MM.1S (cell line): Measurements from ENCODE around the gene JDP2.

Experiments used
- DNase-seq: peaks from one replicate; pipeline ENCODE4 v3.0.0-alpha.2; 2015
- H2AFZ ChIP-seq: fragments of 300-600 bp; sonication (generic); 2 replicates; pipeline ENCODE4 v1.6.0; 2016; ENCODE audit warnings: antibody characterized with exemption, low read length
- H3F3A ChIP-seq: fragments of 300-600 bp; sonication (generic); 2 replicates; pipeline ENCODE4 v1.6.1; 2016; ENCODE audit warnings: mild to moderate bottlenecking, antibody characterized with exemption, low read length, moderate library complexity, mixed read lengths; ENCODE audit not compliant: insufficient read depth
- H3K27ac ChIP-seq: fragments of 300-600 bp; sonication (generic); 2 replicates; pipeline ENCODE4 v1.5.1; 2016; ENCODE audit warnings: mild to moderate bottlenecking, low read length
- H3K27me3 ChIP-seq: fragments of 300-600 bp; sonication (generic); replicated peaks from 2 replicates; pipeline ENCODE4 v1.6.0; 2016; ENCODE audit warnings: low read length; ENCODE audit not compliant: insufficient read depth
- H3K36me3 ChIP-seq: fragments of 300-600 bp; sonication (generic); replicated peaks from 2 replicates; pipeline ENCODE4 v1.6.1; 2016; ENCODE audit warnings: mild to moderate bottlenecking, low read length, mixed read lengths; ENCODE audit not compliant: insufficient read depth
- H3K4me1 ChIP-seq: fragments of 300-600 bp; sonication (generic); 2 replicates; pipeline ENCODE4 v1.6.1; 2016; ENCODE audit warnings: low read length, mixed read lengths
- H3K4me2 ChIP-seq: fragments of 300-600 bp; sonication (generic); 2 replicates; pipeline ENCODE4 v1.6.0; 2016; ENCODE audit warnings: low read depth, low read length
- H3K4me3 ChIP-seq: fragments of 300-600 bp; sonication (generic); 2 replicates; pipeline ENCODE4 v1.5.1; 2016; ENCODE audit warnings: low read length, mixed read lengths
- H3K79me2 ChIP-seq: fragments of 300-600 bp; sonication (generic); 2 replicates; pipeline ENCODE4 v1.6.1; 2016; ENCODE audit warnings: mixed run types, low read length, mixed read lengths
- H3K9ac ChIP-seq: fragments of 300-600 bp; sonication (generic); 2 replicates; pipeline ENCODE4 v1.6.1; 2016; ENCODE audit warnings: low read length, mixed read lengths
- H3K9me2 ChIP-seq: fragments of 300-600 bp; sonication (generic); replicated peaks from 2 replicates; pipeline ENCODE4 v1.6.1; 2016; ENCODE audit warnings: mild to moderate bottlenecking, low read length, mixed read lengths; ENCODE audit not compliant: insufficient read depth
- H3K9me3 ChIP-seq: fragments of 300-600 bp; sonication (generic); replicated peaks from 2 replicates; pipeline ENCODE4 v1.6.1; 2016; ENCODE audit warnings: mild to moderate bottlenecking, low read length, mixed read lengths; ENCODE audit not compliant: insufficient read depth
- H4K20me1 ChIP-seq: fragments of 300-600 bp; sonication (generic); 2 replicates; pipeline ENCODE4 v1.6.1; 2016; ENCODE audit warnings: mild to moderate bottlenecking, low read length, moderate library complexity, mixed read lengths; ENCODE audit not compliant: insufficient read depth
- EZH2 ChIP-seq: fragments of 300-600 bp; sonication (generic); optimal IDR thresholded peaks from 2 replicates; pipeline ENCODE3; 2017; ENCODE audit warnings: low read depth, mild to moderate bottlenecking, antibody characterized with exemption, low read length, mixed read lengths
- EZH2phosphoT487 ChIP-seq: fragments of 300-600 bp; sonication (generic); IDR thresholded peaks from 2 replicates; pipeline ENCODE4 v1.6.1; 2018; ENCODE audit warnings: antibody characterized with exemption, low read length
- TF ChIP-seq, protein P1 (sequence below): fragments of 300-600 bp; sonication (generic); IDR thresholded peaks from 2 replicates; pipeline ENCODE4 v1.5.1; 2016; ENCODE audit warnings: antibody characterized with exemption, low read length, mixed read lengths

The JDP2 gene

DNA sequence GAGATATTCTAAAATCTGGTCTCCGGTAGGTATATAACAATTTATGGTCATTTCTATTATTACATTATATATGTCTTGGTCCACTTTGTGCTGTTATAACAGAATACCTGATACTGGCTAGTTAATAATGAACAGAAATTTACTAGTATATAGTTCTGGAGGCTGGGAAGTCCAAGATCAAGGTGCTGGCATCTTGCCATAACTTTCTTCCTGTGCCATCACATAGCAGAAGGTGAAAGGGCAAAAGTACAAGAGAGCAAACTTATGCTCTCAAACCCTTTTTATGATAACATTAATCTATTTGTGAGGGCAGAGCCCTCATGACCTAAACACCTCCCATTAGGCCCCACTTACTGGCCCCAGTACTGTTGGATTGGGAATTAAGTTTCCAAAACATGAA, 76.6 kb downstream of the JDP2 start:
- Histone ChIP-seq H3F3A (no peaks in the 10 kb centered on the region), H3K79me2 (no peaks in the 10 kb centered on the region), H3K9ac (no peak overlapping the region), H3K27me3 (no peaks in the 10 kb centered on the region), H3K36me3 (no peaks in the 10 kb centered on the region), H4K20me1 (no peaks in the 10 kb centered on the region), H3K4me1 (no peaks in the 10 kb centered on the region), H3K27ac (no peak overlapping the region), H2AFZ (no peak overlapping the region), H3K4me2 (no peak overlapping the region), H3K4me3 (no peak overlapping the region), H3K9me2 (no peaks in the 10 kb centered on the region), H3K9me3 (no peaks in the 10 kb centered on the region)
- DNase-seq: no peak
- TF ChIP-seq EZH2: no peak
- TF ChIP-seq EZH2phosphoT487: no peak
- TF ChIP-seq, protein P1, sequence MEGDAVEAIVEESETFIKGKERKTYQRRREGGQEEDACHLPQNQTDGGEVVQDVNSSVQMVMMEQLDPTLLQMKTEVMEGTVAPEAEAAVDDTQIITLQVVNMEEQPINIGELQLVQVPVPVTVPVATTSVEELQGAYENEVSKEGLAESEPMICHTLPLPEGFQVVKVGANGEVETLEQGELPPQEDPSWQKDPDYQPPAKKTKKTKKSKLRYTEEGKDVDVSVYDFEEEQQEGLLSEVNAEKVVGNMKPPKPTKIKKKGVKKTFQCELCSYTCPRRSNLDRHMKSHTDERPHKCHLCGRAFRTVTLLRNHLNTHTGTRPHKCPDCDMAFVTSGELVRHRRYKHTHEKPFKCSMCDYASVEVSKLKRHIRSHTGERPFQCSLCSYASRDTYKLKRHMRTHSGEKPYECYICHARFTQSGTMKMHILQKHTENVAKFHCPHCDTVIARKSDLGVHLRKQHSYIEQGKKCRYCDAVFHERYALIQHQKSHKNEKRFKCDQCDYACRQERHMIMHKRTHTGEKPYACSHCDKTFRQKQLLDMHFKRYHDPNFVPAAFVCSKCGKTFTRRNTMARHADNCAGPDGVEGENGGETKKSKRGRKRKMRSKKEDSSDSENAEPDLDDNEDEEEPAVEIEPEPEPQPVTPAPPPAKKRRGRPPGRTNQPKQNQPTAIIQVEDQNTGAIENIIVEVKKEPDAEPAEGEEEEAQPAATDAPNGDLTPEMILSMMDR: no peak

DNA sequence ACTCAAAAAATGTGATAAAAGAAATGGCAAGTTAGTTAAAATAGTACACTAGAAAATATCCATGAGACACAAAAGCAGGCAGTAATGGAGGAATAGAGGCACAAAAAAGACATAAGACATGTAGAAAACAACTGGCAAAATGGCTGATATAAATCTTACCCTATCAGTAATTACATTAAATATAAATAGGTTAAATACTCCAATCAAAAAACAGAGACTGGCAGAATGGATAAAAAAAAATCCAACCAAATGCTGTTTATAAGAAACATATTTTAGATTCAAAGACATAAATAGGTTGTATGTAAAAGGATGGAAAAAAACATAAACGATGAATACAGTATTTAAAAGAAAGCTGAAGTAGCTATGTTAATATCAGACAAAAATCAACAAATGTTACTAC, 79.1 kb downstream of the JDP2 start:
- no peaks in the 10 kb centered on the region for H4K20me1 ChIP-seq
- H3K9ac ChIP-seq: no peak overlapping the region
- H3K4me1 ChIP-seq: no peaks in the 10 kb centered on the region
- no peaks in the 10 kb centered on the region for H3K27me3 ChIP-seq
- no peak overlapping the region for H3K4me2 ChIP-seq
- TF ChIP-seq EZH2phosphoT487: no peak
- TF ChIP-seq EZH2: no peak
- TF ChIP-seq, protein P1: no peak
- no peaks in the 10 kb centered on the region for H3K79me2 ChIP-seq
- no peak for DNase-seq
- H3K27ac ChIP-seq: no peak overlapping the region
- no peak overlapping the region for H2AFZ ChIP-seq
- H3K9me2 ChIP-seq: no peaks in the 10 kb centered on the region
- no peak overlapping the region for H3K4me3 ChIP-seq
- no peaks in the 10 kb centered on the region for H3K9me3 ChIP-seq
- no peaks in the 10 kb centered on the region for H3K36me3 ChIP-seq
- no peaks in the 10 kb centered on the region for H3F3A ChIP-seq

DNA sequence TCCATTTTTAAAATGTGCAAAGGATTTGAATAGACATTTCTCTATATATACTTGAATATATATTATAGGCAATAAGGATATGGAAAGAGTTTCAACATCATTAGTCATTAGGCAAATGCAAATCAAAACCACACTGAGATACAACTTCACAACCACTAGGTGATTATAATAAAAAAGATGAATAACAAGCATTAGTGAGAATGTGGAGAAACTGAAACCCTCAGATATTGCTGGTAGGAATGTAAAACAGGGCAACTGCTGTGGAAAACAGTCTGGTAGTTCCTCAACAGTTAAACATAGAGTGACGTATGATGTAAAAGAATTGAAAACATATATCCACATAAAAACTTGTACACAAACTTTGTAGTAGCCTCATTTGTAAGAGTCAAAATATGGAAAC, 82.7 kb downstream of the JDP2 start:
- no peak overlapping the region for H2AFZ ChIP-seq
- H3K4me3 ChIP-seq: no peak overlapping the region
- H3K27ac ChIP-seq: no peak overlapping the region
- no peak for TF ChIP-seq EZH2phosphoT487
- no peak for TF ChIP-seq EZH2
- TF ChIP-seq, protein P1: no peak
- no peak overlapping the region for H3K9ac ChIP-seq
- no peak for DNase-seq
- H3K4me2 ChIP-seq: no peak overlapping the region
- no peaks in the 10 kb centered on the region for H3K79me2 ChIP-seq
- H3K27me3 ChIP-seq: no peaks in the 10 kb centered on the region
- H3K9me3 ChIP-seq: no peaks in the 10 kb centered on the region
- no peaks in the 10 kb centered on the region for H3K4me1 ChIP-seq
- no peaks in the 10 kb centered on the region for H3F3A ChIP-seq
- H3K9me2 ChIP-seq: no peaks in the 10 kb centered on the region
- no peaks in the 10 kb centered on the region for H3K36me3 ChIP-seq
- no peaks in the 10 kb centered on the region for H4K20me1 ChIP-seq
